Calu3 (cell line): Measurements from ENCODE around the gene TNIK. TPM values are rescaled to one million over a fixed set of nuclear protein-coding genes. Genes with fewer than 3 reads are reported as not detected.

Experiments
- BruUV-seq: library from RNA; stranded (reverse); fragments of 400-500 nt; replicated peaks from 2 replicates; lab custom pipeline; 2021; lab: Mats Ljungman, UMichigan
- CTCF ChIA-PET: fragments of 300-600 bp; sonication (Branson Sonifier 250); formaldehyde crosslinking; loops from one replicate; lab custom pipeline; 2022; ENCODE audit warnings: antibody characterized with exemption; lab: Charles Lee
- DNase-seq: peaks from one replicate; pipeline ENCODE4 v3.0.0; 2022
- H3K27ac Mint-ChIP-seq: one replicate; pipeline ENCODE4 v1.8.0; 2022; ENCODE audit warnings: mixed read lengths; ENCODE audit not compliant: unreplicated experiment
- H3K27me3 Mint-ChIP-seq: one replicate; pipeline ENCODE4 v1.8.0; 2022; ENCODE audit warnings: mixed read lengths; ENCODE audit not compliant: unreplicated experiment
- H3K36me3 Mint-ChIP-seq: one replicate; pipeline ENCODE4 v1.8.0; 2022; ENCODE audit warnings: mild to moderate bottlenecking, moderate library complexity, mixed read lengths; ENCODE audit not compliant: insufficient read depth, unreplicated experiment
- H3K4me1 Mint-ChIP-seq: one replicate; pipeline ENCODE4 v1.8.0; 2022; ENCODE audit warnings: mild to moderate bottlenecking, low read depth, mixed read lengths; ENCODE audit not compliant: unreplicated experiment
- H3K4me3 Mint-ChIP-seq: one replicate; pipeline ENCODE4 v1.8.0; 2022; ENCODE audit warnings: mild to moderate bottlenecking, low read depth, moderate library complexity, mixed read lengths; ENCODE audit not compliant: unreplicated experiment
- H3K9me3 Mint-ChIP-seq: one replicate; pipeline ENCODE4 v1.8.0; 2022; ENCODE audit warnings: low read depth, mixed read lengths; ENCODE audit not compliant: unreplicated experiment
- CTCF ChIP-seq: fragments of 200-600 bp; IDR thresholded peaks from one replicate; pipeline ENCODE4 v1.8.0; 2022; ENCODE audit warnings: antibody characterized with exemption; ENCODE audit not compliant: unreplicated experiment
- intact Hi-C: fragments of 100-400 bp; cut with micrococcal nuclease; formaldehyde crosslinking; loops from one replicate; pipeline ENCODE4 v1.10.0; 2022; ENCODE audit not compliant: unreplicated experiment
- total RNA-seq: library from RNA; stranded (reverse); gene quantifications from 2 replicates; pipeline ENCODE4 v1.2.3, GENCODE V29; 2022

Gene TNIK
- total RNA-seq, 1 experiment from 2014 or later, result 19.7 TPM

- Mint-ChIP-seq H3K9me3 (peaks cover 2% of the 10 kb centered on the region), H3K27ac (no peak overlapping the region), H3K4me1 (peaks cover 29% of the 10 kb centered on the region), H3K4me3 (no peak overlapping the region), H3K27me3 (no peaks in the 10 kb centered on the region), H3K36me3 (no peaks in the 10 kb centered on the region)
- intact Hi-C loops, result no loop called here
- TF ChIP-seq CTCF, result no peak
- CTCF ChIA-PET, result no interaction called here
- BruUV-seq, result no TSS peak
- no peak for DNase-seq
These were observed 147.5 kb downstream of the TNIK start for GRCh38 chr3:171312741-171313140.

- CTCF ChIA-PET, result no interaction called here
- intact Hi-C loops, result no loop called here
- no peak for TF ChIP-seq CTCF
These were observed 148.4 kb downstream of the TNIK start for GRCh38 chr3:171311784-171312183.

GRCh38 chr3:171309906-171310359 lies 150.3 kb downstream of the TNIK start:
- H3K4me3 Mint-ChIP-seq, result no peak overlapping the region
- no peaks in the 10 kb centered on the region for H3K27me3 Mint-ChIP-seq
- no peaks in the 10 kb centered on the region for H3K36me3 Mint-ChIP-seq
- TF ChIP-seq CTCF, result no peak
- intact Hi-C loops, result no loop called here
- H3K9me3 Mint-ChIP-seq, result no peaks in the 10 kb centered on the region
- no peak overlapping the region for H3K27ac Mint-ChIP-seq
- CTCF ChIA-PET, result interaction anchor here (1.4 to 1.8 kb wide), 2 partner anchors 17 to 18 kb away, joined by 3 to 4 read pairs; no protein-coding TSS in a partner anchor
- H3K4me1 Mint-ChIP-seq, result peaks cover 13% of the 10 kb centered on the region
- BruUV-seq, result no TSS peak
- DNase-seq, result no peak

More at GRCh38 chr3:171311784-171312183, 148.4 kb downstream of the TNIK start:
- no peak overlapping the region for H3K4me3 Mint-ChIP-seq
- no TSS peak for BruUV-seq
- H3K27me3 Mint-ChIP-seq, result no peaks in the 10 kb centered on the region
- no peaks in the 10 kb centered on the region for H3K36me3 Mint-ChIP-seq
- H3K4me1 Mint-ChIP-seq, result peaks cover 29% of the 10 kb centered on the region
- H3K27ac Mint-ChIP-seq, result no peak overlapping the region
- peaks cover 2% of the 10 kb centered on the region for H3K9me3 Mint-ChIP-seq
- DNase-seq, result no peak

GRCh38 chr3:171307988-171308387 lies 152.2 kb downstream of the TNIK start:
- Mint-ChIP-seq H3K4me1 (peaks cover 7% of the 10 kb centered on the region), H3K4me3 (no peak overlapping the region), H3K36me3 (no peaks in the 10 kb centered on the region), H3K9me3 (peaks cover 3% of the 10 kb centered on the region), H3K27me3 (no peaks in the 10 kb centered on the region), H3K27ac (no peak overlapping the region)
- no peak for DNase-seq
- CTCF ChIA-PET, result no interaction called here
- no peak for TF ChIP-seq CTCF
- BruUV-seq, result no TSS peak
- intact Hi-C loops, result no loop called here
